Dermis blood vessel endothelial cell (primary cell): Measurements from ENCODE around the gene DNAL4. TPM values are rescaled to one million over a fixed set of nuclear protein-coding genes. Genes with fewer than 3 reads are reported as not detected.

ENCODE experiments used
- DNase-seq: peaks from one replicate; pipeline ENCODE4 v3.0.0; 2010
- total RNA-seq: library from RNA; depleted of rRNA; stranded (reverse); fragments of >200 nt; gene quantifications from 2 replicates; pipeline ENCODE4 v1.2.3, GENCODE V29; 2014

The DNAL4 gene
- total RNA-seq, 1 donor from 2014 or later: 16.3 TPM

- peak; percentile 21 for DNase-seq
Observed at GRCh38 chr22:38756711-38757463, 37.1 kb downstream of the DNAL4 start.

- DNase-seq: peak; percentile 92
Observed at GRCh38 chr22:38755911-38756532, 37.9 kb downstream of the DNAL4 start, which contains the start of gene SUN2. SUN2 (minus strand) TSS chr22:38755998; CDS start chr22:38752628, 3,370 bp downstream.

GRCh38 chr22:38755155-38755910 lies 38.6 kb downstream of the DNAL4 start:
- DNase-seq: peak; percentile 79

- peak; percentile 27 for DNase-seq
Observed at GRCh38 chr22:38754751-38755154, 39.2 kb downstream of the DNAL4 start.

GRCh38 chr22:38753948-38754750 lies 39.8 kb downstream of the DNAL4 start:
- peak; percentile 66 for DNase-seq

GRCh38 chr22:38751422-38752346 lies 42.3 kb downstream of the DNAL4 start:
- no peak for DNase-seq

GRCh38 chr22:38751066-38751421 lies 42.9 kb downstream of the DNAL4 start:
- no peak for DNase-seq

GRCh38 chr22:38750638-38751037 lies 43.3 kb downstream of the DNAL4 start:
- no peak for DNase-seq

- DNase-seq: no peak
Observed at GRCh38 chr22:38750104-38750503, 43.8 kb downstream of the DNAL4 start.

- DNase-seq: no peak
Observed at GRCh38 chr22:38748487-38749136, 45.3 kb downstream of the DNAL4 start.

- no peak for DNase-seq
Observed at GRCh38 chr22:38745676-38746460, 48.1 kb downstream of the DNAL4 start.

- DNase-seq: no peak
Observed at GRCh38 chr22:38744981-38745380, 49.0 kb downstream of the DNAL4 start.

- no peak for DNase-seq
Observed at GRCh38 chr22:38742176-38742942, 51.6 kb downstream of the DNAL4 start.

GRCh38 chr22:38741576-38741975 lies 52.4 kb downstream of the DNAL4 start:
- DNase-seq: no peak

GRCh38 chr22:38741166-38741565 lies 52.8 kb downstream of the DNAL4 start:
- DNase-seq: no peak

- DNase-seq: no peak
Observed at GRCh38 chr22:38740754-38741153, 53.2 kb downstream of the DNAL4 start.

- no peak for DNase-seq
Observed at GRCh38 chr22:38740116-38740723, 53.7 kb downstream of the DNAL4 start.

GRCh38 chr22:38739300-38740055 lies 54.5 kb downstream of the DNAL4 start:
- no peak for DNase-seq
